ENCODE results near the gene ENTPD1.
"Not testable (repeated sequence)": the region's sequence is repeated elsewhere in the genome, so short reads cannot be mapped to it uniquely, and the experiment has no call there.

ENTPD1 gene

DNA sequence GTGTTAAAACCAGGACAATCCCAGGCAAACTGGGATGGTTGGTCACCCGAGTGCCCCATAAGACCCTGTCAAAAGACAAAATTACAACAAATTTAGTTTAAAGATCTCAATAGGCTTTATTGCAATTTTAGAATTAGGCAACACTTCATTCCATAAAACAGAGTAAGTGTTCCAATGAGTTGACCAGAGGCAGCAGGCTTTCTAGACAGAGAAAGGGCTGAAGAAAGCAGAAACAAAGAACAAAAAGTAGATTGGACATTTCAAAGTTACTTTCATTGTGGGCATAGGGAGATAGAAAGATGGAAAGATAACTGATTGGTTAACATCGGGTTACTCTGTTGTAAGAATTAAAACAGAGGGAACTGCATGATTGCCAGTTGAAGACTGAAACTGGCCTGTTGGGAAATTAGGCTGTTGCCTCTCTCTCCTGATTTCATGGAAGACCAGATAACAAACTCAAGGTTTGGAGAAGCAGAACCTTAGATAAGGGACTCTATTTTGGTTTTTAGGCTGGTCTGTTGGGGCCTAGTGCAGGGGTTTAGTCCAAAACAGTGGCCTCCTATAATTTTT, 36.3 kb downstream of the ENTPD1 start:
- no peak for DNase-seq (ENCODE audit: extremely low spot score, insufficient read length, low read depth)
- FAIRE-seq: no peak

DNA sequence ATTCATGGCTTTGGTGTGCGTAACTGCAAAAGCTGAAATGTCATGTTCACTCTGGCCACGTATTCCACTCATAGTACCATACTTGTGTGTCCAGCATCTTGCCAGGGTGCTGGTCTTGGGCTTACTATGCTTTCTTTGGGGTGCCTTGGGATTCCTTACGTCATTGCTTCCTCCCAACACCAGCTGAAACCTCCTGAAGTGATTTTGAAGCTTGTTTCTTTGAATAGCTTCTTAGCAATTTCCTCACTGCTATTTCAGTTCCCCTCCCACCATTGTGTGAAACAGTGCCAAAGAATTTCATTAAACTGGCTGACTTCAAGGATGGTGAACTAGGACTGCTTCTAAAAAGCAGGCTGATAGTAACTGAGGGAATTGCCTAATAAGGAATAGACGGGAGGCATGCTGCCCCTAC, 36.9 kb downstream of the ENTPD1 start:
- FAIRE-seq (no peak), DNase-seq (ENCODE audit: extremely low spot score, insufficient read length, low read depth) (no peak)

DNA sequence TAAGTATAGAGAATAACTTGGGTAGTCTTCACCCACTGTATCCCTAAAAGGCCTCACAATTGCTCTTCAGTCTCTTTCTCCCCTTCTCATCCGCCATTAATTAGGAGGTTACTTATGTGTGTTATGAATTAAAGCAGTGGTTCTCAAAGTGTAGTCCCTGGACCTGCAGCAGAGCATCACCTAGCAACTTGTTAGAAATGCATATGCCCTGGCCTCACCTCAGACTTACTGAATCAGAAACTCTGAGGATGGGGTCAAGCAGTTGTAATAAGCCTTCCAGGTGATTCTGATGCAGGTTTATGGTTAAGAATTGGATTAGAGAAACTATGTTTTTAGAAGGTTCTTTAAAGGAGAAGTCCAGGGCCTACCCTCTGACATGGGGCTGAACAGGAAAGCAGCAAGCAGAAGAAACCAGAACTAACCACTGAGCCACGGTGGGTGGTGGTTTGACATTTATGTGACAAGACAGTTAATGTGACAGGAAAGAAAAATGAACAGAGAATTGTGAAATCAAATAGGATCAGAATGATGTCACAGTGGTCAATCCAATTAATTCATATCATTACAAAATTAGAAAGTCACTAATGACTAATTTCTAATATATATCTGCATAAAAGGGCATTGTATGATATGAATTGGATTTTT, 37.6 kb downstream of the ENTPD1 start:
- FAIRE-seq: peak; percentile 94
- DNase-seq (ENCODE audit: extremely low spot score, insufficient read length, low read depth): no peak

DNA sequence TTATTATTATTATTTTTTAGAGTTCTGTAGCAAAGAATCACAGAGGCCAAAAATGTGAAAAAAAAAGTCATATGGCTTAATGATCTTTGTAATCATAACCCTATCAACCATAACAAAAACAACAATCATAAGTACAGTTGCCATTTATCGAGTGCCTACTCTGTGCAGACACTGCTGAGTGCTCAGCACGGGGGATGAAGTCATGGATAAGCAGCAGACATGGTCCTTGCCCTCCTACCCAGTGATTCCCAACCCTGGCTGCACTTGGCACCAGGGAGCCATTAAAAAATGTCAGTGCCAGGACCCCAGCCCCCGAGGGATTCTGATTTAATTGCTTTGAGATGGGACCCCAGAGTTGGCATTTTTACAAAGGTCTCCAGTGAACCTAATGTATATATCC, 38.2 kb downstream of the ENTPD1 start:
- DNase-seq (ENCODE audit: extremely low spot score, insufficient read length, low read depth) (no peak), FAIRE-seq (no peak)

DNA sequence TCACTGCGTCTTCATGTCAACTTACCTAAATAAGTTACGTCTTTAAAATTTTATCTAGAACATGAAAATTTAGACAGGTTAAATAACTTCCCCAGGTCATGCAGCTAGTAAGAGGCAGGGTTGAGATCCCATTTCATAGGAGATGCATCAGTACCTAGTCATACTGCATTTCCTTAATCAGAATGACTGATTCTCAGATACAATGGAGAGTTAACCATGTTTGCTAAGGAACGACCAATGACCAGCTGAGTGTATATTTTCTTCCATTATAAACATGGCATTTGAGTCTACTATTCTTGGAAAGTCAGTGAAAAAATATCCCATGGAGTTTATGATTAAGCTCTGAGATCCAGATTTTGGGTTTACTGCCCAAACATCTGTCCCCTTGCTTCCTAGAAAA, 39.6 kb downstream of the ENTPD1 start:
- FAIRE-seq (no peak), DNase-seq (ENCODE audit: extremely low spot score, insufficient read length, low read depth) (no peak)

DNA sequence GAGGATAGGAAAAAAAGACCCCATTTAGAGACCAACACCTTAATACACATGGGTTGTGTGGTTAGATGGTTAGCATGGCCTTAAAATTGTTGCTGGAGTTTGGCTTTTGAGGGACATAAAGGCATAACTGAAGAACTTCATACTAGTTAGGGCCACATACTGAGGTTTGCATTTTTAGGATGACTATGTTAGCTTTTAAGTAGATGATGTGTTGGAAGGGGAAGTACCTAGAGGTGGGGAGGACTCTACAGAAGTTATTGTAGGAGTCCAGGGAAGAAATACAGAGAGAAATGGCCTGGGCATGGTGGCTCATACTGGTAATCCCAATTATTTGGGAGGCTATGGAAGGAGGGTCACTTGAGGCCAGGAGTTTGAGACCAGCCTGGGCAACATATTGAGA, 40.5 kb downstream of the ENTPD1 start:
- FAIRE-seq: peak; percentile 39
- no peak for DNase-seq (ENCODE audit: extremely low spot score, insufficient read length, low read depth)

DNA sequence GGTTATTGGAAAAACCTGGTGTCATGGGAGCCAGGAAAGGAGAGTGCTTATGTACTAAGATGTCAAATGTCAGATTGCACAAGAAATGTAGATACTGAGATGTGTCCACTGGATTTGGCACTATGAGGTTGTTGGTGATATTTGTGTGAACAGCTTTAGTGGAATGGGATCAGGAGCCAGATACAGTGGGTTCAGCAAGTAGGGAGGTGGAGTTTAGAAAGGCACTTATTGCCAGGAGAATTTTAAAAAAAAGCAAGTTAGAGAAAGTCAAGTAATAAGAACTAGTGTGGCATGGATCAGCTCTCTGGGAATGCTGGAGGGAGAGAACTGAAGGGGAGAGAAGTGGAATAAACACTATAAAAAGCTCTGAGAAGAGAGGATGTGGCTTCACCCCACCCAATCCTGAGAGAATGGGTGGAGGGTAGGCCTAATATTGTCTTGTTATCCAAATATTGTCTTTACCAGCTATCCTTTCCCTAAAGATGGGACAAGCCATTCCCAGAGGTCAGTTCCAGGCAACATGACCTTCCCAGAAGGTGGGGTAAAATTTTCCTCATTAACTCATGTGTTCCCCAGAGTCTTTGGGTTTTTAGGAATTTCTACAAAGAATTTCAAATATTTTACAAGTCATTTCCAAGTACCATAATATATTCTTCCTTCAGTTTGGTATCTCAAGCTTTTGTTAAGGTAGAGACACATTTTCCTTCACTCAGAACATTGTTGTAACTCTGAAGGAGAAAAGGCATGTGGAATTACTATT, 42.3 kb downstream of the ENTPD1 start:
- DNase-seq (ENCODE audit: extremely low spot score, insufficient read length, low read depth) (no peak), FAIRE-seq (no peak)

DNA sequence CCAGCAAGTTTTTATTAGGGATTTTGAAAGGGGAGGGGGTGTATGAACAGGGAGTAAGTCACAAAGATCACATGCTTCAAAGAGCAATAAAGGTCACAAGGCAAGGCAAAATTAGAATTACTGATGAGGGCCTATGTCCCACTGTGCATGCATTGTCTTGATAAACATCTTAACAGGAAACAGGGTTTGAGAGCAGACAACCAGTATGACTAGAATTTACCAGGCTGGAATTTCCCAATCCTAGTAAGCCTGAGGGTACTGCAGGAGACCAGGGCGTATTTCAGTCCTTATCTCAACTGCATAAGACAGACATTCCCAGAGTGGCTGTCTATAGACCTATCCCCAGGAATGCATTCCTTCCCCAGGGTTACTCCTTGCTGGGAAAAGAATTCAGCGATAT, 44.3 kb downstream of the ENTPD1 start:
- DNase-seq (ENCODE audit: extremely low spot score, insufficient read length, low read depth); FAIRE-seq: not testable (repeated sequence)

DNA sequence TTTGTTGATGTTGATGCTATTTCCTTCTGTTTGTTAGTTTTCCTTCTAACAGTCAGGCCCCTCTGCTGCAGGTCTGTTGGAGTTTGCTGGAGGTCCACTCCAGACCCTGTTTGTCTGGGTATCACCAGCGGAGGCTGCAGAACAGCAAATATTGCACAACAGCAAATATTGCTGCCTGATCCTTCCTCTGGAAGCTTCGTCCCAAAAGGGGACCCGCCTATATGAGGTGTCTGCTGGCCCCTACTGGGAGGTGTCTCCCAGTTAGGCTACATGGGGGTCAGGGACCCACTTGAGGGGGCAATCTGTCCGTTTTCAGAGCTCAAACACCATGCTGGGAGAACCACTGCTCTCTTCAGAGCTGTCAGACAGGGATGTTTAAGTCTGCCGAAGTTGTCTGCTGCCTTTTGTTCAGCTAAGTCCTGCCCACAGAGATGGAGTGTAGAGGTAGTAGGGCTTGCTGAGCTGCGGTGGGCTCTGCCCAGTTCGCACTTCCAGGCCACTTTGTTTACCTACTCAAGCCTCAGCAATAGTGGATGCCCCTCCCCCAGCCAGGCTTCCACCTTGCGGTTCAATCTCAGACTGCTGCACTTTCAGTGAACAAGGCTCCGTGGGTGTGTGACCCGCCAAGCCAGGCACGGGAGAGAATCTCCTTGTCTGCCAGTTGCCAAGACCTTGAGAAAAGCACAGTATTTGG, 50.9 kb downstream of the ENTPD1 start:
- peak; percentile 9 for FAIRE-seq
- DNase-seq (ENCODE audit: extremely low spot score, insufficient read length, low read depth): not testable (repeated sequence)

DNA sequence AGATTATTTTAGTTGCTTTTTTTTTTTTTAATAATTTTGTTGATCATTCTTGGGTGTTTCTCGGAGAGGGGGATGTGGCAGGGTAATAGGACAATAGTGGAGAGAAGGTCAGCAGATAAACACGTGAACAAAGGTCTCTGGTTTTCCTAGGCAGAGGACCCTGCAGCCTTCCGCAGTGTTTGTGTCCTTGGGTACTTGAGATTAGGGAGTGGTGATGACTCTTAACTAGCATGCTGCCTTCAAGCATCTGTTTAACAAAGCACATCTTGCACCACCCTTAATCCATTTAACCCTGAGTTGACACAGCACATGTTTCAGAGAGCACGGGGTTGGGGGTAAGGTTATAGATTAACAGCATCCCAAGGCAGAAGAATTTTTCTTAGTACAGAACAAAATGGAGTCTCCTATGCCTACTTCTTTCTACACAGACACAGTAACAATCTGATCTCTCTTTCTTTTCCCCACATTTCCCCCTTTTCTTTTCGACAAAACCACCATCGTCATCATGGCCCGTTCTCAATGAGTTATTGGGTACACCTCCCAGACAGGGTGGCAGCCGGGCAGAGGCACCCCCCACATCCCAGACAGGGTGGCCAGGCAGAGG, 52.8 kb downstream of the ENTPD1 start:
- not testable (repeated sequence) for FAIRE-seq; DNase-seq (ENCODE audit: extremely low spot score, insufficient read length, low read depth)

DNA sequence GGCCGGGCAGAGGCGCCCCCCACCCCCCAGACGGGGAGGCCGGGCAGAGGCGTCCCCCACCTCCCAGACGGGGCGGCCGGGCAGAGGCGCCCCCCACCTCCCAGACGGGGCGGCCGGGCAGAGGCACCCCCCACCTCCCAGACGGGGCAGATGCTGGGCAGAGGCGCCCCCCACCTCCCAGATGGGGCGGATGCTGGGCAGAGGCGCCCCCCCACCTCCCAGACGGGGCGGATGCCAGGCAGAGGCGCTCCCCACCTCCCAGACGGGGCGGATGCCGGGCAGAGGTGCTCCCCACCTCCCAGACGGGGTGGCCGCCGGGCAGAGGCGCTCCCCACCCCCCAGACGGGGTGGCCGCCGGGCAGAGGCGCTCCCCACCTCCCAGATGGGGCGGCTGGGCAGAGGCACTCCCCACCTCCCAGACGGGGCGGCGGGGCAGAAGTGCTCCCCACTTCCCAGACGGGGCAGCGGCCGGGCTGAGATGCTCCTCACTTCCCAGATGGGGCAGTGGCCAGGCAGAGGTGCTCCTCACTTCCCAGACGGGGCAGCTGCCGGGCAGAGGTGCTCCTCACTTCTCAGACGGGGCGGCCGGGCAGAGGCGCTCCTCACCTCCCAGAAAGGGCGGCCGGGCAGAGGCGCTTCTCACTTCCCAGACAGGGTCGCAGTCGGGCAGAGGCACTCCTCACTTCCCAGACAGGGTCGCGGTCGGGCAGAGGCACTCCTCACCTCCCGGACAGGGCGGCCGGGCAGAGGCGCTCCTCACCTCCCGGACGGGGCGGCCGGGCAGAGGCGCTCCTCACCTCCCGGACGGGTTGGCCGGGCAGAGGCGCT, 53.6 kb downstream of the ENTPD1 start:
- FAIRE-seq: no peak
- DNase-seq (ENCODE audit: extremely low spot score, insufficient read length, low read depth): no peak

DNA sequence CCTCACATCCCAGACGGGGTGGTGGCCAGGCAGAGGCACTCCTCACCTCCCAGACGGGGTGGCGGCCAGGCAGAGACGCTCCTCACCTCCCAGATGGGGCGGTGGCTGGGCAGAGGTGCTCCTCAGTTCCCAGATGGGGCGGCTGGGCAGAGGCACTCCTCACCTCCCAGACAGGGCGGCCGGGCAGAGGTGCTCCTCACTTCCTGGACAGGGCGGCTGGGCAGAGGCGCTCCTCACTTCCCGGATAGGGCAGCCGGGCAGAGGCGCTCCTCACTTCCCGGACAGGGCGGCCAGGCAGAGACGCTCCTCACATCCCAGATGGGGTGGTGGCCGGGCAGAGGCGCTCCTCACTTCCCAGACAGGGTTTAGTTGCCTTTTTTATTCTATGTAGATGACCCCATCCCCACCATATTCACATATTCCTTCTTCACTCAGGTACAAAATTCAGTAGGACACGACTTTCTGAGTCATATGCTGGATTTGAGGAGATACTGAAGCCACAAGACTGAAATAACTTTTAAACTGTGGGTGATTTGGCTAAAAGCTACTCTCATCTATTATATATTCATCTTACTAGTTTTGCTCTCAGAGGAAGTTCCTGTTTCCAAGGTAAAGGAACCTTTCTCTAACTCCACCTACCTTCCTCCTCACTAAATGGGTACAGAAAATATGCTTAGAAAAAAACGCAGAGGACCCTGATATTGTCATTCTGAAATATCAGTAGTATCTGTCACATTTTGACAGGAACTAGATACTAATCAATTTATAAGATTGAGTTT, 54.4 kb downstream of the ENTPD1 start:
- FAIRE-seq: no peak
- no peak for DNase-seq (ENCODE audit: extremely low spot score, insufficient read length, low read depth)

DNA sequence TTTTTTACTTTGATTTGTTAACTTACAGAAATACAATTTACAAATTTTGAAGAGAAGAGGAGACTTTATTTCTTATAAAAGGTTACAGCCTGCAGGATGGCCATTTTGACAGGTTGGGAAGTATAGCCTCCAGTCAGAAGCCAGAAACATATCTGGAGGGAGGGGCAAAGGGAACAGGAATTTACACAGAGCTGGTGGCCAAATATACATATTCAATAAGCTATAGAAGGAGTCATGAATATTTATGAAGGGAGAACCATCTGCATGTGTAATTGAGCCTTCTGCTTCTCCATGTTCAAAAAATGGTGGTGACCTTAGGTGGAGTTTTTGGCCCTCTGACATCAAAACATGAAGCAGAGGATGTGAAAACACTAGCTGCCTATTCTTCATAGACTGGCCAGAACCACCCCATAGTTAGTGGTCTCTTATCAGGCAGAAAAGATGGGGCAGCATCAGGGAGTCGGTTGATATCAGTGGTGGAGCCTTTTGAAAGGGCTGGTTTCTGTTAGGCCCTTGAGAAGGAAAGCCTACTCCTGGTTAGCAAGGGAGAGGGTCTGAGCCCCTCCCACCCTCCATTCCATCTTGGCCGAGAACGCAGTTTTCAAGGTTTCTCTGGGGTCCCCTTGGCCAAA, 57.2 kb downstream of the ENTPD1 start:
- DNase-seq (ENCODE audit: extremely low spot score, insufficient read length, low read depth) (no peak), FAIRE-seq (peak; percentile 12)

DNA sequence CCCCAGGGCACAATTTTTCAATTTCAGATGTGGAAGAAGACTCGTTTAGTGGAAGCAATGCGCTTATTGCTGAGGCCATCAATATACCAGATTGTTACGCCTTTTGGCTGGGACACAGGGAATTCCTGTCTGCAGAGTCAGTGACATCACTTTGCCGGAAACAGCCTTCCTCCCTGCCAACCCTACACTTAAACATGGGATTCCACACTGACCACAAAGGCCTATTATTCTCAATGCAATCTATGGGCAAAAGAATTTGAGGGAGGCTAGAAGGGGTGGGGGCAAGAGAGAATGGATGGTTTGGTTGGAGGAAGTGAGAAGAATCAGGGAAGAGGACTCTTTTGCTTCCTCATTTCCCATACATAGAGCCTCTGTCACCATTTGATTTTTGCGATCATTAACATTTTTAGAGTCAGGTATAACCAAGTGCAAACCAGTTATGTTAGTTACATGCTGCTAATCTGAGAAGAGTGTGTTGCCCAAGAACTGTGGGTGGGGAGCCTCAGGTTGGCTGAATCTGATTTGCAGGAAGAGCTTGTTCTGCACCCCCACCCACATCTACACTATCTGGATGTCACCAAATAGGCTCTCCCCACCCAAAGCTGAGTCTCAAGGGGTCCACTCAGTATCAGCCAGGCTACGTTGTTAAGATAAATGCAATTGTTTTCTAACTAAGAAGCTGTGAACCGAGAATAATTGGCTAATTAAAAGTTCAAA, 58.2 kb downstream of the ENTPD1 start:
- DNase-seq (ENCODE audit: extremely low spot score, insufficient read length, low read depth) (no peak), FAIRE-seq (peak; percentile 18)

DNA sequence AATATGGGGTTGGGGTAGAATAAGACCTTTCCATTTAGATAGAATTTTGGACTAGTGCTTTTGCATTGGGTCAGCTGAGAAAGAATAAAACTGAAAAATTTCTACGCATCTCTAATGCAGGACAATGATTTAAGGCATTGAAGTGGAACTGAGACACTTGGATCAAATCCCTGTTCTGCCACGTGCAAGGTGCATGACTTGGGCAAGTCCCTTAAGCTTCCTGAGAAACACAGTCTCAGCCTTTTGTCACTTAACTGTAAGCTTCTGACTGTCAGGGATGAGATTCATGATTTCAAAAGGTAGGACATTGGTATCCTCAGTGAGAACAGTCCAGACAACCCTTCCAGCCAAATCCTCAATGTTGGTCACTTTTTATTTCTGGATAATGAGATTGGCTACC, 59.2 kb downstream of the ENTPD1 start:
- FAIRE-seq: peak; percentile 48

DNA sequence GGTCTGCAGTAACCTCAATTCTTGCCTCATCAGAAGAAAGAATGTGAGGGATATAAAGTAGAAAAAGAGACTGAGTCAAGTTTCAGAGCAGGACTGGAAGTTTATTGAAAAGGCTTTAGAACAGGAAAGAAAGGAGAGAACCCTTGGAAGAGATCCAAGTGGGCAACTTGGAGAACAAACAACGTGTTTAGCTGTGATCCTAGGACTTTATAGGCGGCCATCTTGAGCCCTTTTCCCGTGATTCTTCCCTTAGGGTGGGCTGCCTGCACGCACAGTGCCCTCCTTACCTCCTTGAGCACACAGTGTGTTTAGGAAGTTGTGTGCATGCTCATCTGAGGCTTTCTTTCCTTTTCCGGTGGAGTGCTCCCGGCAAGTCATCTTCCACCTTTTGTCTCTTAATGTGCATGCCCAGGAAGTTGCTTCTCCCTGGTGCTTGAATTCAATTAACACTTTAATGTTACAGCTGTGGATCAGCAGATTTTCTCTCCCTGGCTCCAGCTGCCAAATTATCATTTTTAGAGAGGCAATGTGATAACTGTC, 59.8 kb downstream of the ENTPD1 start:
- no peak for FAIRE-seq
- no peak for DNase-seq (ENCODE audit: extremely low spot score, insufficient read length, low read depth)

More for the DNA sequence above, 59.2 kb downstream of the ENTPD1 start:
- DNase-seq (ENCODE audit: extremely low spot score, insufficient read length, low read depth): no peak

DNA sequence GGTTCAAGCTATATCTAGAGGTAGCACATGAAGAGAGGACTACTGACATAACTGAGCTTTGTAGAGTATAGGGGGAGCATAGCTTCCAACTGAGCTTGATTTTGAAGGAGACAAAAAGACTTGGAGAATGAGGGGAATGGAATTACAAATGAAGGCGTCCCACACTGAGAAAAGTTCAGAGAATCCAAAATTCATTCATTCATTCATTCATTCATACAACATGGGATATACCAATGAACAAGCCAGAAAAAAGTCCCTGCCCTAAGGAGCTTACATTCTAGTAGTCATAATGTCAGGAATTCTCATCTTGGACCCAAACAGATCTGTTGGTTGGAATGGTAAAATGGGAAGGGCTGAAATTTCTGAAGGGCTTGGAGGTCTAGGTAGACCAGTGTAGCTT, 62.0 kb downstream of the ENTPD1 start:
- no peak for DNase-seq (ENCODE audit: extremely low spot score, insufficient read length, low read depth)
- peak; percentile 15 for FAIRE-seq
